Activated naive CD8-positive, alpha-beta T cell (primary cell): ENCODE results near the gene NTN5.
A peak's percentile ranks its signal among the peaks of the same experiment; 100 is the strongest.

Experiments used
- H3K27ac Mint-ChIP-seq: one replicate; pipeline ENCODE4 v1.8.0; 2021; ENCODE audit warnings: mixed read lengths
- H3K27me3 Mint-ChIP-seq: one replicate; pipeline ENCODE4 v1.8.0; 2021; ENCODE audit warnings: mixed read lengths
- H3K36me3 Mint-ChIP-seq: one replicate; pipeline ENCODE4 v1.8.0; 2021; ENCODE audit warnings: mixed read lengths
- H3K4me1 Mint-ChIP-seq: one replicate; pipeline ENCODE4 v1.8.0; 2021; ENCODE audit warnings: low read depth, mixed read lengths
- H3K4me3 Mint-ChIP-seq: one replicate; pipeline ENCODE4 v1.8.0; 2021; ENCODE audit warnings: mild to moderate bottlenecking, mixed read lengths
- H3K9me3 Mint-ChIP-seq: one replicate; pipeline ENCODE4 v1.8.0; 2021; ENCODE audit warnings: low read depth, mixed read lengths

Gene NTN5

DNA sequence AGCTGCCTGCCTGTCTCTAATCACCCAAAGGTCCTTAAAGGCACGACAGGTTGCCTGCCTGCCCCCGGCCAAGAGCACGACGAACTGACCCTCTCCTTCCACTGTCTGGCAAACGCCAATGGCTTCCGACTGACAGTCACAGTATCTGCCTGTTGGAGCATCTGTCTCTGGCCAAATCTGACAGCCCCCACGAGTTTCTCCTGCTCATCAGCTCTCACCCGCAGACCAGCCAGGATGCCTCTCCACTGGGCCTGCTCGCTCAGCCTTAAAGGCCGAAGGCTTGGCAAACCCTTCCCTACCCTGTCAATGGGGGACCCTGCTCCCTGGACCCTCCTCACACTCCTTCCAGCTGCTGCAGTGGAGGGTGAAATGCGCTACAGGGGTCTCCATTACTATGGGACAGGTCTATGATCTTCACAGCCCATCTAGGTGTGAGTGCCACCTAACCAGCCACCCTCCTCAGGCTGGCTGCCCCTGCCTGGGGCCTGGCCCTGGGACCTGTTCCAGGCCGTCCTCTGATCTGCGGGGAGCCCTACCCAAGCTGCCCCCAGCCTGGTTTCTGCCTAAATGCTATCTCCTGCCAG is 58.9 kb downstream of the NTN5 start:
- no peaks in the 10 kb centered on the region for H3K27me3 Mint-ChIP-seq
- peak overlapping the region; percentile 30 for H3K4me3 Mint-ChIP-seq
- no peaks in the 10 kb centered on the region for H3K9me3 Mint-ChIP-seq
- peaks cover 14% of the 10 kb centered on the region for H3K4me1 Mint-ChIP-seq
- H3K36me3 Mint-ChIP-seq: peaks cover 9% of the 10 kb centered on the region
- peak overlapping the region; percentile 66 for H3K27ac Mint-ChIP-seq

DNA sequence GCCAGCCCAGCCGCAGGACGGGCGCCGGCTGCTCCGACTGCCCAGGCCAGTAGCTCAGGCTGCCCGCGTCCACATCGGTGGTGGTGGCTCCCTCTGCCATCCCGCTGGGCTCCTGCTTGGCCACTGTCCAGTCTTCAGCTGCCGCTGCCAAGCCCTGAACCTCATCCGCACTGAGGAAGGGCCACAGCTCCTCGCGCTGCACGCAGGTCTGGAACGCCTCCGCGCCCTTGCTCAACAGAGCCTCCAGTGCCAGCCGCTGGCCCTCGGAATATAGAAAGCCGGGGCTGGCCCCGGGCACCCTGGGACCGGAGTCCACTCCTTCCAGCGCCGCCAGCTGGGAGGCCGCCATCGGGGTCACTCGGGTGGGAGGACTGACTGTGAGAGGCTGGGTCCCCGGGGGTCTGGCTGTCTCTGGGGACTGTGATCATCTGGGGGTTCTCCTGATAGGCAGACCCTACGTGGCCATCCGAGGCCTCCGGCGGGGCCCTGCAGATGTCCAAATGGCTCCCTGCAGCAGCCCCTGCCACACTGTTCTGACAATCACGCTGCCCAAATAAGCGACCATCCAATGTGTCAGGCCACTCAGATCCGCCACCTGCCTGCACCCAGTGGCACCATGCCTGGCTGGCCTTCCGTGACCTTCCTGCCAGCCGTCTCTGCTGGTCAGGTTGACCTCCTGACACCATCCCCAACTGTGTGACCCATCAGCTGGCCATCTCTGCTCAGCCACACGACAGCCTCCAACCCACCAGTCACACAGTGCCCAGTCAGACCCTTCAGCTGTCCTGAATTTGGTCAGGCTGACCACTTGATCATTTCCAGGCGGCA is 59.6 kb downstream of the NTN5 start:
- H3K36me3 Mint-ChIP-seq: peaks cover 4% of the 10 kb centered on the region
- H3K4me3 Mint-ChIP-seq: no peak overlapping the region
- peaks cover 14% of the 10 kb centered on the region for H3K4me1 Mint-ChIP-seq
- no peak overlapping the region for H3K27ac Mint-ChIP-seq
- H3K27me3 Mint-ChIP-seq: no peaks in the 10 kb centered on the region
- no peaks in the 10 kb centered on the region for H3K9me3 Mint-ChIP-seq

DNA sequence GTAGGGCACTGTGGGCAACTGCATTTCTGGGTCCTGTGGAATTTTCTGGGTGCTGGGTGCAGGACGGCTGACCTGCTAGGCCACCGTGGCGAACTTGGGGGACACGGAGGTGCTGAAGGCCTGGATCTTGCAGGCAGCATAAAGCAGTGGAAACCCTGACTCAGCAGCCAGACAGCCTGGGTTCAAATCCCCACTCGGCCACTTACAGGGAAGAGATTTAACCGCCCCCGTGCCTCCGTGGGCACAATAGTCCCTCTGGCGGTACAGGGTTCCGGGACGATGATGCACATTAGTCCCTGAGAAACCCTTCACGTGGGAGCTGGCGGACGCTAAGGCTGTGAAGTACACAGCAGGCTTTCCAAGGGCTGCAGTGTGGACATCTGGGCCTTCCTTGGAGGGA is 60.9 kb downstream of the NTN5 start:
- H3K27ac Mint-ChIP-seq: peak overlapping the region; percentile 16
- peaks cover 8% of the 10 kb centered on the region for H3K4me1 Mint-ChIP-seq

More for the DNA sequence above, 60.9 kb downstream of the NTN5 start:
- no peaks in the 10 kb centered on the region for H3K27me3 Mint-ChIP-seq
- H3K9me3 Mint-ChIP-seq: no peaks in the 10 kb centered on the region
- no peak overlapping the region for H3K4me3 Mint-ChIP-seq
- H3K36me3 Mint-ChIP-seq: no peaks in the 10 kb centered on the region
